DOHH2 (cell line): ENCODE results near the gene SFT2D1.

Experiments
- EZH2phosphoT487 ChIP-seq: fragments of 200-600 bp; sonication (generic); IDR thresholded peaks from 2 replicates; pipeline ENCODE4 v1.6.1; 2017; ENCODE audit warnings: borderline replicate concordance, mild to moderate bottlenecking, antibody characterized with exemption, low read length, moderate library complexity, mixed read lengths
- TF ChIP-seq, protein P1 (sequence below): fragments of 200-600 bp; sonication (generic); IDR thresholded peaks from one replicate; pipeline ENCODE4 v1.5.1; 2014; ENCODE audit warnings: antibody characterized with exemption, mild to moderate bottlenecking, low read depth, low read length; ENCODE audit not compliant: poor library complexity, severe bottlenecking

DNA sequence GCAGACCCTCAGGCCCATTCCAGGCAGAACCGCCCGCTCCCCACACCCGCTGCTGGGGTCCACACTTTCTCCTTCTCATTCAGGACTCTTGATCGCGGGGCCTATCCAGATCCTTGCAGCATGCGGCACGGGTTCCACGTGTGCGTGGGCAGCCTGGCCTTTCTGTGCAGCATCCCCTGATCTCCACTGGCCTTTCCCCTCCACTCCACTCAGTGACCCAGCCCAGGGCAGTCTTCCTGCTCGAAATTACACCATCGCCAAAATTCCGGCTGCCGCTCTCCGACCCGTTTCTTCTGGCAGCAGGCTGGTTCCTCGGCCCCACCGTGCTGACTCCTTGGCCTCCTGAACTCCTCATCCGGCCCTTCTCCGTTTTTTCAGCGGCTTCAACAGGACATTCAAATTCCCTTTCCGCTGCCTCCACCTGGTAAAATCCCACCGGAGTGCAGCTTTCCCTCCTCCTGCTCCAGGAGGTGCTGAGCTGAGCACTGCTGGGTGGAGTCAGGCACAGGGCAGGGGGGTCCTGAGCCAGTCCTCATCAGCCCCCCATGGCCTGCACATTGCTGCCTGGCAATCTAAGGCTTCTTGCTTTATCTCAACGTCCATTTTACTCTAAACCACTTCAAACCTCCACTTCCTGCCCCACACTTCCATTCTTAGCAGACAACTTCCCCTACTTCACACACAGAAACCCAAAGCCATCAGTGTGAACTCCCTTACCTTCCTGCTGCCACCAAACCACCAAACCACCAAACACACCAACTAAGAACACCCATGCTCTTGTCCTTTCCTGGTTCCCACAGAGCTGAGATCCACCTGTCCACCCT, 9.0 kb downstream of the SFT2D1 start:
- TF ChIP-seq, protein P1, sequence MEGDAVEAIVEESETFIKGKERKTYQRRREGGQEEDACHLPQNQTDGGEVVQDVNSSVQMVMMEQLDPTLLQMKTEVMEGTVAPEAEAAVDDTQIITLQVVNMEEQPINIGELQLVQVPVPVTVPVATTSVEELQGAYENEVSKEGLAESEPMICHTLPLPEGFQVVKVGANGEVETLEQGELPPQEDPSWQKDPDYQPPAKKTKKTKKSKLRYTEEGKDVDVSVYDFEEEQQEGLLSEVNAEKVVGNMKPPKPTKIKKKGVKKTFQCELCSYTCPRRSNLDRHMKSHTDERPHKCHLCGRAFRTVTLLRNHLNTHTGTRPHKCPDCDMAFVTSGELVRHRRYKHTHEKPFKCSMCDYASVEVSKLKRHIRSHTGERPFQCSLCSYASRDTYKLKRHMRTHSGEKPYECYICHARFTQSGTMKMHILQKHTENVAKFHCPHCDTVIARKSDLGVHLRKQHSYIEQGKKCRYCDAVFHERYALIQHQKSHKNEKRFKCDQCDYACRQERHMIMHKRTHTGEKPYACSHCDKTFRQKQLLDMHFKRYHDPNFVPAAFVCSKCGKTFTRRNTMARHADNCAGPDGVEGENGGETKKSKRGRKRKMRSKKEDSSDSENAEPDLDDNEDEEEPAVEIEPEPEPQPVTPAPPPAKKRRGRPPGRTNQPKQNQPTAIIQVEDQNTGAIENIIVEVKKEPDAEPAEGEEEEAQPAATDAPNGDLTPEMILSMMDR, result no peak
- no peak for TF ChIP-seq EZH2phosphoT487
